GM21619 (cell line): ENCODE data around the gene HERC4.
"Not testable (repeated sequence)": the region's sequence is repeated elsewhere in the genome, so short reads cannot be mapped to it uniquely, and the experiment has no call there.

Experiments
- ATAC-seq: cut with Tn5 transposase; IDR thresholded peaks from one replicate; pipeline ENCODE4 v1.9.1; 2021; ENCODE audit not compliant: unreplicated experiment

Gene HERC4

DNA sequence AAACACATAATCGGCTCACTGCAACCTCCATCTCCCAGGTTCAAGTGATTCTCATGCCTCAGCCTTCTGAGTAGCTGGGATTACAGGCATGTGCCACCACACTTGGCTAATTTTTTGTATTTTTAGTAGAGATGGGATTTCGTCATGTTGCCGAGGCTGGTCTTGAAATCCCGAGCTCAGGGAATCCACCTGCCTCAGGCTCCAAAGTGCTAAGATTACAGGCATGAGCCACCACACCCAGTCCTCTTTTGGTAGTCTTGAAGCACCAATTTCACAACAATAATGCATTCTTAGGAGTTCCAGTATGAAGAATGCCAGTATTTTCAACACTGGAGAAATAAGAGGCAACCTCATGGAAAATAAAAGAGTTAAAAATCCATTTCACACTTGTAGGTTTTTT, 109.0 kb downstream of the HERC4 start:
- not testable (repeated sequence) for ATAC-seq

GRCh38 chr10:67965456-67965855, 109.6 kb downstream of the HERC4 start:
- ATAC-seq: no peak

GRCh38 chr10:67959839-67960476, 115.1 kb downstream of the HERC4 start:
- ATAC-seq: no peak

- ATAC-seq: no peak
Measured at GRCh38 chr10:67955614-67956013, 119.5 kb downstream of the HERC4 start.

GRCh38 chr10:67943917-67944316, 131.2 kb downstream of the HERC4 start:
- ATAC-seq: no peak

- no peak for ATAC-seq
Measured at GRCh38 chr10:67936416-67936815, 138.7 kb downstream of the HERC4 start.

DNA sequence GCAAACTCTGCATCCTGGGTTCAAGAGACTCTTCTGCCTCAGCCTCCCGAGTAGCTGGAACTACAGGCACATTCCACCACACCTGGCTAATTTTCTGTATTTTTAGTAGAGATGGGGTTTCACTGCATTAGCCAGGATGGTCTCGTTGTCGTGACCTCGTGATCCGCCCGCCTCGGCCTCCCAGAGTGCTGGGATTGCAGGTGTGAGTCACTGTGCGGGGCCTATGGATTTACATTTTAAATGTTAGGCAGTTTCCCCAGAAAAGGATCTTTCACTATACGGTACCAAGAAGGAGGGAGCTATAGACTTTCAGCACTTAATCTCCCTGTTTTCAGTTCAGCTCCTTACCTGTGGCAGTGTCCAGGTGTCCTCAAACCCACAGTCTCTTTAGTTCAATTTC, 139.9 kb downstream of the HERC4 start:
- no peak for ATAC-seq

DNA sequence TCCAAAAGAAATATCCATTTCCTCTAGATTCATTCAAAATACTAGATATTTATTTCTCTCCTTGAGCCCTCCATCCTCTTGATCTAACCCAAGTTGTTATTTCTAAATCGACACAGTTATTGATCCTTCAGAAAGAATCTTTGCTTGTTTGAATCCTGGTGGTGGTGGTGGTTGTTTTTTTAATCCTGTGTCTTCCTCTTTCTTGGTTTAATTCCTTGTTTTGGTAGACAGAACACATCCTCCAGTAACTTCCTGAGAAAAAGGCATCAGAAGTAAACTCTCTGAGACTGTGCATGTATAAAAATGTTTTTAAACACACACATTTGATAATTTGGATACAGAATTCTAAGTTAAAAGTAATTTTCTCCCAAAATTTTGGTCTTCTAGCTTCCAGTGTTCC, 140.7 kb downstream of the HERC4 start:
- no peak for ATAC-seq

DNA sequence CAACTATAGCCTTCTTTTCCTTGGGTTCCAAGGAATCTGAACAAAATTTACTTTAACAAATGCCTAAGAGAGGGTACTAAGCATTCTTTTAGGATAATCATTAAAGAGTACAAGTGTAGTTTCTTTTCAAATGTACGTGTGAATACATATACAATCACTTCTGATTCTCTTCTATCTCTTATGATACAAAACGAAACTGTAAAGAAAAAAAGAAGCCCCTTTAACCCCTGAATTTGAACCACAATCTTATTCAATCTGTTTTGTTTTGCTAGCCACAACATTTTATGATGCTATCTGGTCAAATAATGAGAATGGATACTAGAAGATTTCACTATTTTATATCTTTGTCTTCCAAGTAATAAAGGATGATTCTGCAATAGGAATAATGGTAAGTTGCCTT, 141.9 kb downstream of the HERC4 start:
- no peak for ATAC-seq

DNA sequence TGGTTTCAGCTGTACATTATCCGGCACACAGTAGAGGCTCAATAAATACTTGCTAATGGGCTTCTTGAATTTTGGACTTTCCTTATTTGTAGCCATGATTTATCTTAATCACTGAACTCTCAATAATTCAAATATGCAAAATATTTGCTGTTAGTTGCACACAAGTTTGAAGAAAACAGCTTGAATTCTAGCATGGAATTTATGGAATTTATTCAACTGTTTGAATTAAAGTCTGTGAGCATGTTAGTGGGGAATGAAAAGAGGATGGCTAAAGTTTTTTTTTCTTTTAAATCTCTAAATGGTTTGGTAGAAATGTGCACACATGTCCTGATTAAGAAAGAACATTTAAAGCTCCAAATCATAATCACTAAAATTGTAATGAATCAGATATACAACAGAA, 148.1 kb downstream of the HERC4 start:
- ATAC-seq: no peak

GRCh38 chr10:67925449-67926005, 149.6 kb downstream of the HERC4 start:
- ATAC-seq: no peak

DNA sequence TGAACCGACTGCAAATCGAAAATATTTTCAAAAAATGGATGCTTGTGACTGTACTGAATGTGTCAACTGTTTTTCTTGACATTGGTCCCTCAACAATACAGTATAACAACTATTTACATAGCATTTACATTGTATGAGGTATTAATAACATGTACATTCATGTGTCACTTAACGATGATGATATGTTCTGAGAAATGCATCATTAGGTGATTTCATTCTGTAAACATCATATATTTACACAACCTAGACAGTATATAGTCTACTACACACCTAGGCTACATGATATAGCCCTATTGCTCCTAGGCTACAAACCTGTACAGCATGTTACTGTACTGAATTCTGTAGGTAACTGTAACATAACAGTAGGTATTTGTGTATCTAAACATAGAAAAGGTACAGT, 150.9 kb downstream of the HERC4 start:
- no peak for ATAC-seq

- no peak for ATAC-seq
Measured at GRCh38 chr10:67923551-67923950, 151.5 kb downstream of the HERC4 start.

- ATAC-seq: no peak
Measured at GRCh38 chr10:67921065-67921464, 154.0 kb downstream of the HERC4 start.

DNA sequence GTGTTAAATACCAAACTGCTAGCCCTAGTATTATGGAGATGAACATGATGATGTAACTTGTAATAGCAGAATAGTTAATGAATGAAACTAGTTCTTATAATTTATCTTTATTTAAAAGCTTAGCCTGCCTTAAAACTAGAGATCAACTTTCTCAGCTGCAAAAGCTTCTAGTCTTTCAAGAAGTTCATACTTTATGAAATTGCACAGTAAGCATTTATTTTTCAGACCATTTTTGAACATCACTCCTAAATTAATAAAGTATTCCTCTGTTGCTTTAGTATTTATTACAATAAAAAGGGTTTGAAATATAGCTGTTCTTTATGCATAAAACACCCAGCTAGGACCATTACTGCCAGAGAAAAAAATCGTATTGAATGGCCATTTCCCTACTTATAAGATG, 157.4 kb downstream of the HERC4 start:
- ATAC-seq: no peak

- ATAC-seq: no peak
Measured at GRCh38 chr10:67917169-67917568, 157.9 kb downstream of the HERC4 start.

- no peak for ATAC-seq
Measured at GRCh38 chr10:67914777-67915340, 160.2 kb downstream of the HERC4 start.

GRCh38 chr10:67912331-67912946, 162.6 kb downstream of the HERC4 start:
- ATAC-seq: no peak

DNA sequence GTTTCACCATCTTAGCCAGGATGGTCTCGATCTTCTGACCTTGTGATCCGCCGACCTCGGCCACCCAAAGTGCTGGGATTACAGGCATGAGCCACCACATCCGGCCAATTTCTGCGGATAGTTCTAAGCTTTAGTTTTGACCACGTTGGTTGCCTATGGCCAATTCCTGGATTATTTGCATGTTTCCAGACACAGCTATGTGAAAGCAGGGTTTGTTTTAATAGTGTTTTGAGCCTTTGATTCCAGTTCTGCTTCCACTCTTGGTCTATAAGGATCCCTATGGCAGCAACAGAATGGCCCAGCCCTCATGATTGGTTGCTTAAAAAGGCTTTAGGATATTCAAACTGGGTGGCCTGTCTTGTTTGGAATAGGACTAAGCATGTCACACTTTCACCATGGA, 171.5 kb downstream of the HERC4 start:
- ATAC-seq: no peak

GRCh38 chr10:67893637-67894036, 181.4 kb downstream of the HERC4 start:
- no peak for ATAC-seq

DNA sequence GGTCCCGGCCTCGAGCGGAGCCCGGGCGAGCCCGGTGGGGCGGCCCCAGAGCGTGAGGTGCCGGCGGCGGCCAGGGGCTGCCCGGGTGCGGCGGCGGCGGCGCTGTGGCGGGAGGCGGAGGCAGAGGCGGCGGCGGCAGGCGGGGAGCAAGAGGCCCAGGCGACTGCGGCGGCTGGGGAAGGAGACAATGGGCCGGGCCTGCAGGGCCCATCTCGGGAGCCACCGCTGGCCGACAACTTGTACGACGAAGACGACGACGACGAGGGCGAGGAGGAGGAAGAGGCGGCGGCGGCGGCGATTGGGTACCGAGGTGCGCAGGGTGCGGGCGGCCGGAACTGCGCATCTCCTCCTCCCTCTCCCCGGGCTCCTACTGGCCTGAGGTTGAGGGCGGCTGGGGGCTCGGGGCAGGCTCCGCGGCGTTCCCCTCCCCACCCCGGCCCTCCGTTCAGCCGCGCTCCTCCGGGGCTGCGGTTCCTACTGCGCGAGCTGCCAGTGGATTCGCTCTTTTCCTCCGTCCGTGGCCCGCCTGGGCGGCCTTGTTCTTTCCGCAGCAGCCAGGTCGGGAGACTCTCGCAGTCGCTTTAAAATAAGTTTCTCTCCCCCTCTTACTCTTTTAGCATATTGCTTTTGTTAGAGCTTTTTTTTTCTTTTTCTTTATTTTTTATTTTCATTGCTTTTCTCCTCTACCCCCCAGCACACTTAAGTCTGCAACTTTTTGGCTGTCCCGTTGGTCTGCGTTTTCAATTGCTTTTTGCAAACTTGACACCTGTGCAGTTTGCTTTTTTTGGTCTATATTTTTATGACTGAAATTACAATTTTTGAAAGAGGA, 190.0 kb downstream of the HERC4 start:
- ATAC-seq: peak; percentile 63
